Spleen (tissue), 7 donors: ENCODE measurements around the gene MYO5B.

ENCODE experiments used
- POLR2A ChIP-seq, 3 donors: fragments of 450-650 bp; IDR thresholded peaks; one replicate each; pipeline ENCODE4 v1.5.1; 2017; ENCODE audit warnings: antibody characterized with exemption in 3 of 3, mild to moderate bottlenecking in 1 of 3
- POLR2AphosphoS5 ChIP-seq, 3 donors: sonication (generic); formaldehyde crosslinking; IDR thresholded peaks; one replicate each; pipeline ENCODE4 v1.5.1; 2017; ENCODE audit warnings: antibody characterized with exemption in 3 of 3
- TF ChIP-seq, protein P1 (sequence below), 11 experiments: fragments of 200-600 bp in 7 of 11; fragments of 450-650 bp in 4 of 11; sonication (generic) in 4 of 11; IDR thresholded peaks in 8 of 11; conservative IDR thresholded peaks in 3 of 11; 1 replicate in 7 of 11; 2 replicates in 4 of 11; pipeline versions ENCODE4 v1.4.0 to v1.8.0; 2016 to 2021; ENCODE audit warnings: antibody characterized with exemption in 11 of 11, inconsistent platforms in 4 of 11, mild to moderate bottlenecking in 1 of 11
- donor health status: DM: no; HTN: no; CAD: no; lungs with moderate emphysema.
- donor health status: DM: no; HTN: no; CAD: no.
- donor health status: DM: no; HTN: no; CAD: no.

DNA sequence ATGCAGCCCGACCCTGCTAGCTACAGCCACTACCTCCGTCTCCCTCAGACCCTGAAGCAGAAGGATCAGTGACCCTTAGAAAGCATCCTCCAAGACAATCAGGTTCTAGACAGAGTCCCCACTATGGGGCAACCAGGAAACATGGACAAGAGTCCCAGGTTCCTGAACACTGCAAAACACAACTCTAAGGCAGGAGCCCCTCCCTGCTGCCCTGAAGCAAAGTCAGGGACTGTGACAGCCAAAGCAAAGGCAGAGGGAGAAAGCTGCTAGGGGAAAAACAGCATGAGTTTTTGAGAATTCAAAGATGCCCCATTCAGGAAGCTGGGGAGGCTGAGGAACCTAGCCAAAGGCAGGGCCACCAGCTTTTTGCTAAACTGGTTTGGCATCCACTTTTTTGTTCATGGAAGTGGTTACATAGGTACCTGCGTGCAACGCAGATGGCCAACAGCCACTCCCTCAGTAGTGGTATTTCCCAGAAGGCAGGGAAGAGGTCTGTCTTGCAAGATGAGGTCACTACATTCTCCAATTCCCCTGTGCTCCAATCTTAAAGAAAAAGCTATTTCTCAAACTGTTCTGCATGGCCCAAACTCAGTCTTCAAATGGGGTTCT, 33.2 kb downstream of the MYO5B start:
- TF ChIP-seq POLR2AphosphoS5 (IDR thresholded peaks at IDR 0.05) (no peak), POLR2A (IDR thresholded peaks at IDR 0.05) (no peak)
- TF ChIP-seq, protein P1, sequence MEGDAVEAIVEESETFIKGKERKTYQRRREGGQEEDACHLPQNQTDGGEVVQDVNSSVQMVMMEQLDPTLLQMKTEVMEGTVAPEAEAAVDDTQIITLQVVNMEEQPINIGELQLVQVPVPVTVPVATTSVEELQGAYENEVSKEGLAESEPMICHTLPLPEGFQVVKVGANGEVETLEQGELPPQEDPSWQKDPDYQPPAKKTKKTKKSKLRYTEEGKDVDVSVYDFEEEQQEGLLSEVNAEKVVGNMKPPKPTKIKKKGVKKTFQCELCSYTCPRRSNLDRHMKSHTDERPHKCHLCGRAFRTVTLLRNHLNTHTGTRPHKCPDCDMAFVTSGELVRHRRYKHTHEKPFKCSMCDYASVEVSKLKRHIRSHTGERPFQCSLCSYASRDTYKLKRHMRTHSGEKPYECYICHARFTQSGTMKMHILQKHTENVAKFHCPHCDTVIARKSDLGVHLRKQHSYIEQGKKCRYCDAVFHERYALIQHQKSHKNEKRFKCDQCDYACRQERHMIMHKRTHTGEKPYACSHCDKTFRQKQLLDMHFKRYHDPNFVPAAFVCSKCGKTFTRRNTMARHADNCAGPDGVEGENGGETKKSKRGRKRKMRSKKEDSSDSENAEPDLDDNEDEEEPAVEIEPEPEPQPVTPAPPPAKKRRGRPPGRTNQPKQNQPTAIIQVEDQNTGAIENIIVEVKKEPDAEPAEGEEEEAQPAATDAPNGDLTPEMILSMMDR (IDR thresholded peaks at IDR 0.05 in 8 of 11, conservative IDR thresholded peaks at IDR 0.05 in 3 of 11): no peak
